B cell (primary cell): ENCODE data around the gene ABCB1. TPM values are rescaled to one million over a fixed set of nuclear protein-coding genes. Genes with fewer than 3 reads are reported as not detected.

Experiments used
- ATAC-seq: fragments of 200-7000 bp; cut with Tn5 transposase; one replicate; pipeline ENCODE4 v1.10.0; 2021; ENCODE audit warnings: low read depth, mild to moderate bottlenecking, moderate number of reproducible peaks, moderate library complexity
- CTCF ChIA-PET: fragments of 350-600 bp; sonication (Branson Sonifier 250); formaldehyde crosslinking; loops from one replicate; lab custom pipeline; 2021; ENCODE audit warnings: antibody characterized with exemption, inconsistent platforms; lab: Charles Lee
- POLR2A ChIA-PET: fragments of 350-600 bp; sonication (Branson Sonifier 250); formaldehyde crosslinking; loops from one replicate; lab custom pipeline; 2021; ENCODE audit warnings: antibody characterized with exemption; lab: Charles Lee
- DNase-seq: peaks from one replicate; pipeline ENCODE4 v3.0.0; 2013
- H2AFZ ChIP-seq: 2 replicates; pipeline ENCODE4 v1.6.1; 2012; ENCODE audit warnings: mild to moderate bottlenecking, low read depth, low read length; ENCODE audit not compliant: insufficient read depth, poor library complexity, severe bottlenecking
- H3K27ac ChIP-seq, 2 donors: 1 replicate in 1 of 2; 2 replicates in 1 of 2; pipeline ENCODE4 v1.5.1; 2012 to 2013; ENCODE audit warnings: low read length in 2 of 2, mild to moderate bottlenecking in 2 of 2, moderate library complexity in 1 of 2
- H3K27me3 ChIP-seq, 4 experiments: fragments of 200-600 bp in 1 of 4; sonication (generic) in 1 of 4; replicated peaks in 1 of 4; 1 replicate in 2 of 4; 2 replicates in 2 of 4; pipeline versions ENCODE4 v1.6.1 to v1.7.0; 2013 to 2016; ENCODE audit warnings: low read length in 3 of 4, mild to moderate bottlenecking in 2 of 4, mixed read lengths in 1 of 4, moderate library complexity in 1 of 4; ENCODE audit not compliant: insufficient read depth in 4 of 4, control insufficient read depth in 3 of 4; ENCODE audit errors: control extremely low read depth in 1 of 4
- H3K36me3 ChIP-seq, 2 experiments: replicated peaks in 1 of 2; 1 replicate in 1 of 2; 2 replicates in 1 of 2; pipeline versions ENCODE4 v1.6.1 to v1.7.1; 2013; ENCODE audit warnings: low read length in 1 of 2; ENCODE audit not compliant: insufficient read depth in 2 of 2, control insufficient read depth in 1 of 2; ENCODE audit errors: control extremely low read depth in 1 of 2, extremely low read depth in 1 of 2
- H3K4me1 ChIP-seq, 2 donors: fragments of 200-600 bp in 1 of 2; sonication (generic) in 1 of 2; 1 replicate in 1 of 2; 2 replicates in 1 of 2; pipeline versions ENCODE4 v1.5.1 to v1.6.1; 2013 to 2017; ENCODE audit warnings: low read length in 2 of 2; ENCODE audit not compliant: control insufficient read depth in 2 of 2, insufficient read depth in 2 of 2
- H3K4me2 ChIP-seq: replicated peaks from 2 replicates; pipeline ENCODE3; 2012; ENCODE audit warnings: mild to moderate bottlenecking, low read depth, low read length; ENCODE audit not compliant: poor library complexity, severe bottlenecking
- H3K4me3 ChIP-seq, 5 experiments: fragments of 200-600 bp in 1 of 5; sonication (generic) in 1 of 5; 1 replicate in 3 of 5; 2 replicates in 2 of 5; pipeline versions ENCODE4 v1.5.1 to v1.7.0; 2011 to 2016; ENCODE audit warnings: low read length in 4 of 5, mild to moderate bottlenecking in 4 of 5, low read depth in 2 of 5, control low read depth in 1 of 5, moderate library complexity in 1 of 5; ENCODE audit not compliant: insufficient read depth in 1 of 5; ENCODE audit errors: control extremely low read depth in 1 of 5, extremely low read depth in 1 of 5
- H3K79me2 ChIP-seq: fragments of 200-600 bp; sonication (generic); one replicate; pipeline ENCODE4 v1.6.0; 2016; ENCODE audit warnings: low read length; ENCODE audit not compliant: control insufficient read depth, insufficient read depth
- H3K9ac ChIP-seq: fragments of 200-600 bp; sonication (generic); 2 replicates; pipeline ENCODE4 v1.6.1; 2017; ENCODE audit warnings: mild to moderate bottlenecking, low read length, moderate library complexity
- H3K9me3 ChIP-seq, 3 donors: one replicate each; pipeline versions ENCODE4 v1.6.1 to v1.7.1; 2013; ENCODE audit warnings: low read length in 2 of 3; ENCODE audit not compliant: control insufficient read depth in 2 of 3, insufficient read depth in 1 of 3; ENCODE audit errors: control extremely low read depth in 1 of 3
- H4K20me1 ChIP-seq: 2 replicates; pipeline ENCODE4 v1.6.0; 2012; ENCODE audit warnings: mild to moderate bottlenecking, low read length; ENCODE audit not compliant: insufficient read depth, control insufficient read depth, poor library complexity, severe bottlenecking
- H3K27ac Mint-ChIP-seq: one replicate; pipeline ENCODE4 v1.8.0; 2021; ENCODE audit warnings: mixed read lengths
- H3K27me3 Mint-ChIP-seq: one replicate; pipeline ENCODE4 v1.8.0; 2021; ENCODE audit warnings: mixed read lengths
- H3K4me1 Mint-ChIP-seq: one replicate; pipeline ENCODE4 v1.8.0; 2021; ENCODE audit warnings: mixed read lengths
- H3K4me3 Mint-ChIP-seq: one replicate; pipeline ENCODE4 v1.8.0; 2021; ENCODE audit warnings: mixed read lengths
- H3K9me3 Mint-ChIP-seq: one replicate; pipeline ENCODE4 v1.8.0; 2022; ENCODE audit warnings: mixed read lengths; ENCODE audit not compliant: insufficient read depth
- CTCF ChIP-seq: fragments of 200-600 bp; IDR thresholded peaks from one replicate; pipeline ENCODE4 v1.8.0; 2022; ENCODE audit warnings: antibody characterized with exemption, mild to moderate bottlenecking
- EZH2 ChIP-seq: IDR thresholded peaks from 2 replicates; pipeline ENCODE4 v1.6.1; 2012; ENCODE audit warnings: borderline replicate concordance, low read depth, mild to moderate bottlenecking, moderate library complexity, low read length; ENCODE audit not compliant: insufficient read depth, poor library complexity, severe bottlenecking
- WGBS: methylation state at CpG from one replicate; pipeline ENCODE4 v1.1.5; 2013; ENCODE audit warnings: missing lambda C conversion rate; ENCODE audit not compliant: insufficient coverage; 5-methylcytosine and 5-hydroxymethylcytosine counted together
- intact Hi-C: fragments of 100-400 bp; cut with micrococcal nuclease; formaldehyde crosslinking; loops from one replicate; pipeline ENCODE4 v1.10.0; 2022
- polyA plus RNA-seq: library from polyadenylated mRNA; depleted of rRNA; stranded (reverse); fragments of >200 nt; gene quantifications from 2 replicates; pipeline ENCODE4 v1.2.3, GENCODE V29; 2012
- total RNA-seq, 2 donors: library from RNA; stranded (reverse); fragments of 120-200 nt in 1 of 2; gene quantifications; 1 replicate in 1 of 2; 2 replicates in 1 of 2; pipeline versions ENCODE4 v1.2.3 to v1.2.4, GENCODE V29; 2013 to 2022

The ABCB1 gene
- total and polyA plus RNA-seq, 2 donors (not counting 1 experiment from before 2014, with no cell fraction given), result 8.5 to 21.7 TPM

- H3K27me3 ChIP-seq, result no peaks in the 10 kb centered on the region
- ATAC-seq (no peak), DNase-seq (no peak)
- H3K9ac ChIP-seq, result no peak overlapping the region
- H3K79me2 ChIP-seq, result no peaks in the 10 kb centered on the region
- intact Hi-C loops, result loop anchor here (10.0 kb wide), 1 partner anchor 86 kb away; the partner anchor contains the start of gene ABCB4
- H3K27me3 Mint-ChIP-seq, result peaks cover 3% of the 10 kb centered on the region
- H3K9me3 Mint-ChIP-seq, result no peaks in the 10 kb centered on the region
- no peak overlapping the region for H2AFZ ChIP-seq
- peaks cover 0 to 6% of the 10 kb centered on the region in 2 experiments for H3K36me3 ChIP-seq
- peaks cover 5% of the 10 kb centered on the region for H3K4me1 Mint-ChIP-seq
- no peaks in the 10 kb centered on the region for H3K9me3 ChIP-seq
- H3K4me1 ChIP-seq, result no peaks in the 10 kb centered on the region
- no peak overlapping the region for H3K4me2 ChIP-seq
- CTCF ChIA-PET, result no interaction called here
- no CpG with 5 or more reads among the region's 2 CpGs for WGBS
- no peak overlapping the region for H3K27ac Mint-ChIP-seq
- POLR2A ChIA-PET, result no interaction called here
- TF ChIP-seq EZH2, result no peak
- TF ChIP-seq CTCF, result no peak
- no peak overlapping the region for H3K4me3 Mint-ChIP-seq
- H4K20me1 ChIP-seq, result no peaks in the 10 kb centered on the region
- no peak overlapping the region for H3K4me3 ChIP-seq
- no peak overlapping the region for H3K27ac ChIP-seq
Observed at GRCh38 chr7:87561102-87561501, 39.6 kb downstream of the ABCB1 start.

GRCh38 chr7:87552351-87552900 is 48.3 kb downstream of the ABCB1 start:
- no peak for ATAC-seq
- TF ChIP-seq CTCF (no peak), EZH2 (no peak)
- H3K4me1 ChIP-seq, result no peaks in the 10 kb centered on the region
- Mint-ChIP-seq H3K4me1 (no peaks in the 10 kb centered on the region), H3K9me3 (no peaks in the 10 kb centered on the region), H3K27me3 (no peaks in the 10 kb centered on the region), H3K27ac (no peak overlapping the region), H3K4me3 (no peak overlapping the region)
- H3K27ac ChIP-seq, result no peak overlapping the region
- H2AFZ ChIP-seq, result no peak overlapping the region
- no peak for DNase-seq
- no peak overlapping the region for H3K9ac ChIP-seq
- H3K4me3 ChIP-seq, result no peak overlapping the region
- POLR2A ChIA-PET, result no interaction called here
- H3K79me2 ChIP-seq, result no peaks in the 10 kb centered on the region
- no peaks in the 10 kb centered on the region for H4K20me1 ChIP-seq
- CTCF ChIA-PET, result no interaction called here
- intact Hi-C loops, result no loop called here
- no peaks in the 10 kb centered on the region for H3K9me3 ChIP-seq
- WGBS, result no CpG with 5 or more reads among the region's 3 CpGs
- peaks cover 0 to 4% of the 10 kb centered on the region in 2 experiments for H3K36me3 ChIP-seq
- no peak overlapping the region for H3K4me2 ChIP-seq
- no peaks in the 10 kb centered on the region for H3K27me3 ChIP-seq
